HG03103 (cell line): ENCODE measurements around the gene CBFA2T3.

ENCODE experiments used
- ATAC-seq: cut with Tn5 transposase; IDR thresholded peaks from one replicate; pipeline ENCODE4 v1.9.1; 2021; ENCODE audit warnings: low read depth; ENCODE audit not compliant: unreplicated experiment

Gene CBFA2T3

DNA sequence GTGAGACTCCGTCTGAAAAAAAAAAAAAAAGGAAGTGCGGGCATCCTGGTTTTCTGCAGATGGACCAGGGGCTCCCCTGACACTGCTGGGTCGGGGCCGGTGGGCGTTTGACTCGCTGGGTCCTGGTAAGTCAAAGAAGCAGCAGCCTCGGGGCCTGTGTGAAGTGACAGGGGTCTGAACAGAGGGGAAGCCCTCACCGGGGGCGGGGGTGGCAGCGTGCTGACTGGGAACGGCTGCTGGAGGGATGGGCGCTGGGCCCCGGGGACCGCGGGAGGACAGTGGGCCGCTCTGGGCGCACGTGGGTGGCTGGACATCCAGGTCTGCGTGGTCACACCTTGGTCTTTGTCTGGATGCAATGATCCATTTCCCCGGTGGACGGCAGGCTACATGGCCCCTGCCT, 128.4 kb downstream of the CBFA2T3 start:
- no peak for ATAC-seq

DNA sequence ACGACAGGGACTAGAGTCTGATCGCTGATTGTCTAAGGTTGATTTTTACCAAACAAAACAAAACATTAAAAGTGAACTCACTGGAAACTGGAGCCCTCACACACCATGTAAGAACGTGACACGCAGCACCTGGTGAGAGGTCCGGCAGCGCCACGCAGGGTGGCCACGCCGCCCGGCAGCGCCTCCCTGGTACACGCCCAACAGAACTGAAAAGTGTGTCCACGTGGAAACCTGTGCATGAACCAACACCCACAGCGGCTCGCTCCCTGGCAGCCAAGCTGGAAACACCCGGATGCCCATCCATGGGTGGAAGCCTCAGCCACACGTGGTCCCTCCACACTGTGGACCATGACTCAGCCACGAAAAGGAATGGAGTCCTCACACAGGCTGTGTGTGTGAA, 129.4 kb downstream of the CBFA2T3 start:
- no peak for ATAC-seq

DNA sequence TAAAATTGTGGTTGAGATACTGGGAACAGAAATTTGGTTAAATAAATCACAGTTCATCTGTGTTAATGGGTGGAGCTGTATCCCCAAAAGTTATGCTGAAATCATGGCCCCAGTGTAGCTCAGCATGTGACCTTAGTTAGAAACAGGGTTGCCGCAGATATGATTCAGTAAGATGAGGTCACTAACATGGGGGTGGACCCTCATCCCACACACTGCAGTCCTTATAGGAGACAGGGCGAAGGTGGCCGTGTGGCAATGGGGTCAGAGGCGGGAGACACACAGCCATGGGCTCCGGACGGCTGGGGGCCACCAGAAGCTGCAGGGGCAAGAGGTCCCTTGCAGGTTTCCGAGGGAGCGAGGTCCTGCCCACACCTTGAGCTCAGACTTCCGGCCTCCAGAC, 130.9 kb downstream of the CBFA2T3 start:
- no peak for ATAC-seq

DNA sequence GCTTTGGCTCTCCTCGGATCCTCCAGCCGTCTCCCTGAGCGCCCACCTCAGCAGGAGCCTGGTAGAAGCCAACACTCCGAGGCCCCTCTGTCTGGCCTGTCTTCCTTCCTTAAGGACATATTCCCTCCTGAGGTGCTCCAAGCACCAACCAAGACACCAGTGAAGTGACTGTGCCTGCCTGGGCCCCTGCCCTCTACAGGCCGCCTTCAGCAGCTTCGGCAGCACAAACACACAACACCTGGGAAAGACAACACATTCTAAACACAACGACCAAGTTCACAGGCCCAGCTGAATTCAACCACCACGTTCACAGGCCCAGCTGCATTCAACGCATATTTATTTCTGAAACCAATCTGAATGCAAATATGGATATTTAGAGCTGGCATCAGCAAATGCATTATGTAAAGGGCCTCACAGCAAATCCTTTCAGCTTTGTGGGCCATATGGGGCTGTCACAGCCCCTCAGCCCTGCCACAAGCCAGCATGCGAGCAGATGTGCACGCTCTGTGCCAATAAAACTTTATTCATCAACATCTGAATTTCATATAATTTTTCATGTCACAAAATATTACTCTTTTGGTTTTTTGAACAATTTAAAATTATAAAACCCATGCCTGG, 132.5 kb downstream of the CBFA2T3 start:
- ATAC-seq = no peak

DNA sequence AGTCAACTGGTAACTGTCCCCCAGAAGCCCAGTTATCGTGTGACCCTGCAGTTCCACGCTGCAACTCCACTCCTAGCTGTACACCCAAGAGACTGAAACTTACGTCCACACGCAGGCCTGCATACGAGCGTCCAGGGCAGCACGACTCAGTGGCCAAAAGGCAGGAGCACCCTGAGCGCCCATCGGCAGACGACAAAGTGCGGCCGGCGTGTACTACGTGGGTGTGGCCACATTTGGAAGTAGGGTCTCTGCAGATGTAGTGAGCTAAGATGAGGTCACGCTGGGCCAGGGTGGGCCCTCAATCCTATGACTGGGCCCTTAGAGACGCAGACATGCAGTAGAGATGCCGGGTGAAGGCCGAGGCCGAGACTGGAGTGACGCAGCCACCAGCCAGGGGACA, 133.8 kb downstream of the CBFA2T3 start:
- ATAC-seq = no peak

DNA sequence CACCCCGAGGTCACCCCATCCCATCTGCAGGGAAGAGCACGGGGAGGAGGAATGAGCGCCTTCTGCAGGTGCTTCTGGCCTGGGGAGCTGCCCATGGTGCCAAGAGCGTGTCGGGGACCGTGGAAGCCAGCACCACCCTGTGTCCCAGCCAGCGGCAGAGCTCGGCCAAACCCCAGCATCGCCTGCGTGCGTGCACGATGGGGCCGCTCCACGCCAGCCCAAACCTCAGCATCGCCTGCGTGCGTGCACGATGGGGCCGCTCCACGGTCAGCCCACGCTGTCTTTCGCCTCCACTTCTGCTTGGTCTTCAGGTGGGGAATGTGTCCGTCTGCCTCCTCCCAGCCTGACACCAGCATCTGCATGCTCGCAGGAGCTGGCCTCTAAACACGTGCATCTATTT, 134.2 kb downstream of the CBFA2T3 start:
- ATAC-seq = no peak

- ATAC-seq = no peak
Observed at GRCh38 chr16:88842308-88842756, 134.7 kb downstream of the CBFA2T3 start.

DNA sequence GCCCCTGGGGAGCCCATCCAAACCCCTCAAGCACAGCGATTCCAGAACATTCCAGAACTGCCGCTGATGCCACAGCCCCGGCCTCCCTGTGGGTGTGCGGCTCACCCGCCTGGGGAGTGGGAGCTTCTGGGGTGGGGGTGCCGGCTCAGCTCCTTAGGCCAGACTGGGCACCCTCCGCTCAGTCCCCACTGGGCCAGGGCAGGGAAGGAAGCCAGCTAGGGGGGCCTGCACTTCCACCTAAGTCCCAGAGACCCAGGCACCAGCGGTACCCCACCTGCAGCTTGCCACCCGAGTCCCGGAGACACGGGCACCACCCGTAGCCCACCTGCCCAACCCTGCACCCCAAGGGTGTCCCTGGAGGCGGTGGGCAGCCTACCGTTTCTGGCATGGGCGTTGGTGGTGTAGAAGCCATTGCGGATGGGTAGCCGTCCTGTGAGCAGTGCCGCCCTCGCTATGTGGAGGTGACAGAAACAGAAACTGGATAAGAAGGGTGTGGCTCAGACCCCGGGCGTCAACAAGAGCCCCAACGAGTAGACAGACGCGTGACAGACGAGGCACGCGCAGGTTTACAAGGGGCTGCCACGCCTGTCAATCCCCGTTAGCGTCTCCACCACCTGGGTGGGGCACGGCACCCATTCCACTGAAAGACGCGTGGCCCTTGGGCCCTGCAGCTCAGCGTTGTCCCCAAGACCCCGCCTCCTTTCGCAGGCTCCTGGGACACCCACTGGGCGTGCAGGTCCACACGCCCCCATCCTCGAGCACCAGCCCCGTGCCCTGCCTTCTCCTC, 135.3 kb downstream of the CBFA2T3 start:
- no peak for ATAC-seq

DNA sequence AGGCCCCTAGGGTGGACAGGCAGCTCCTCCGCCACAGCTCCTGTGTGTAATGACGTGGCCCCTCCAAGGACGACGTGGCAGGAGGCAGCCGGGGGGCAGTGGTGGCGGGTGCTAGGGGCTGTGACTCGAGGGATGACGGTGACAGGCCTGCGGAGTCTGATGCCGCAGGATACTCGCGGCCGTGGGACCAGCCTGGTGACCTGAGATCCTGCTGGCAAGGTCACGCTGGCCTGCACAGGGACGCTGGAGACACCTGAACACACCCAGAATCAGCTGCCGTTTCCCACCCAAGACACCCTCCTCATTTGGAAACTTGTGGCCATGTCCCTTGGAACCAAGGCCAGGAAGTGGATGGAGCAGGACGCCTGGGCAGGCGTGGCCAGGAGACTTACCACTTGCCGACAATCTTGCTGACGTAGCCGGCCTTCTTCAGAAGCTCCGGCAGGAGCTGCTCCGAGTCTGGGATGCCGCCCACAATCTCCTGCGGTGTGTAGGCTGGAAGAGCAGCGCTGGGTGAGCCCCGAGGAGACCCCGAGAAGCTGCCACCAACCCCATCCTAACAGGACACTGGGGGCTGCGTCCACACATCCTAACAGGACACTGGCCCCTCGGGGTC, 136.3 kb downstream of the CBFA2T3 start:
- no peak for ATAC-seq

DNA sequence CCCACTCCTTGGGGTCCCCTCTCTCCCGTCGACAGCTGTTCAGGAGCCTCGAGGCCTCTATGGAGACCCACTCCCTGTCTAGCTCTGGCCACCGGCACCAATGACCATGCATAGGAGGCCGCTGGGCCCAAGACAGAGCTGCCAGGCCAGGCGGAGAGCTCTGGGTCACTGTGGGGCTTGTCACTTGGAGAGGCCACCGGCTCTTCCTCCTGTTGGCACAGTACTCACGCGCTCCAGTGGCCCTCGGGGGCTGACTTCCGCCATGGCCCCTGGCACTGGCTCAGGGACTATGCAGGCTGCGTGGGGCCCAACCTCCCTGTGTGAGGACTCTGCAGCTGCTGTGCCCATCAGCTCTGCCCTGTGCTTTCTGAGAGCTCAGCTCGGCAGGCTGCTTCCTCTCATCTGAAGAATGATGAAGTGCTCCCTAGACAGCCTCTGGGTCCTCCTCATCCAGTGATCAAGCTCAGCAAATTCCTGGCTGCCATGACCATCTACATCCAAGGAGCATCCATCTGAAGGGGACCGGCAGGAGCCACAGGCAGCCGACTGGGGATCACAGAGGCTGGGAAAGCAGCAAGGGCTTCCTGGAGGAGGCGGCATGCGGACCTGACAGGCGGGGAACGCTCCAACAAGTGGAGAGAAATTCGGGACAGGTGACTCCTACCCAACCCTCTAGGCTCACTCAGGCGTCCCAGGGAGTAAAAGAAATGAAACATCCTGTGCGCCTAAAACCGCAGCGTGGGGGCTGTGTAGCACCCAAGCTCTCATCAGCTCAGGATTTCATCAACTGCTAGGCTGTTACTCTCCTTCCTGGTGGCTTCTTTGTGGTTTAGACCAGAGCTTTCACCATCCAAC, 137.0 kb downstream of the CBFA2T3 start:
- ATAC-seq = no peak

- ATAC-seq = no peak
Observed at GRCh38 chr16:88839026-88839529, 137.9 kb downstream of the CBFA2T3 start.

DNA sequence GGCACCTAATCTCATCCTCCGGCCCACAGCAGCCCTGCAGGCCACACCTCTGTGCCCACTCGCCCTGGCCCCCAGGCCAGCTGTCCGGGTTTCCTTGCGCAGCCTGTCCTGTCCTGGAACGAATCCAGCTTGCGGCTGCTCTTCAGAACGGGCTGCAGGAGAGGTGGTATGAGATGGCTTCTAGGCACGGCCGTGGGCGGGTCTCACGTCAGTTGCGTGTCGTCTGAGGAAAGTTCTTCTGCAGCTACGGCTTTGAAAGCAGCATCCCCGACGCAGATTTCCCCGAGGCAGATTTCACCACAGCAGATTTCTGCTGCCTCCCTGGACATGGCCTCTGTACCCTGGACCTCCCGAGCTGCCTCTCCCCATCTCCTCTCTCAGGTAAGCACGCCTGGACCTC, 138.4 kb downstream of the CBFA2T3 start:
- ATAC-seq = no peak

DNA sequence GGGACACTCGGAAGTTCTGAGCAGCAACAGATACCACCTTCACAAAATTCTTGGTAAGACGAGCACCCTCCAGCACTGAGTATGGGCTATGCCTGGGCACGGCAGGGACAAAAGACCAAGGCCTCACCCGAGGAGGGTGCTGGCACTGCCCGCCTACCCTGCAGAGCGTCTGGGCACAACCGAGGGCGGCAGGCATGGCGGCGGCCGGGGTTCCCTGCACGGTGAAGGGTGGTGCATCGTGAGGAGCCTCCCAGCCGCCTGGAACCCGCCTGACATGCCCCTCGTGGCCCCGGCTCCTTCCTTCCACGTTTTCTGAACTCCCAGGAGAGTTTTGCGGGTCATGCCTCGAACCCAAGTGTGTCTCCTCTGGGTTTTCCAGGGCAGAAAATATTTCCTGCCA, 139.2 kb downstream of the CBFA2T3 start:
- ATAC-seq = no peak

DNA sequence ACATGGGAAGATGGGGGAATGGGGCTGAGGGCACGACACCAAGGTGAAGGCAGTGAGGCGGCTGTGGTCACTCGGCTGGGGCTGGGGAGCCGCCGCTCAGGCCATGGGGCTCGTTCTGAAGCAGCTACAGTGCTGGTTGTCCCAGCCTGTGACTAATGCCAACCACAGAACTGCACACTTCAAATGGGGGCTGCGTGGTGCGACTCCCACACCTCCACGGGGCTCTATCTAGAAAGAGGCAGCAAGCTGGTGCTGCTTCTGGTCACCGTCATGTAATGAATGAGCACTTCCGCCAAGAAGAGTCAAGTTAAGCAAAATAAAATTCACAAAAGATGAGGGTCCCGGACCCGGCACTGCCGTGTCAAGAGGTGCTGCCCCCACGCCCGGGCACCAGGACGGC, 140.2 kb downstream of the CBFA2T3 start:
- no peak for ATAC-seq

DNA sequence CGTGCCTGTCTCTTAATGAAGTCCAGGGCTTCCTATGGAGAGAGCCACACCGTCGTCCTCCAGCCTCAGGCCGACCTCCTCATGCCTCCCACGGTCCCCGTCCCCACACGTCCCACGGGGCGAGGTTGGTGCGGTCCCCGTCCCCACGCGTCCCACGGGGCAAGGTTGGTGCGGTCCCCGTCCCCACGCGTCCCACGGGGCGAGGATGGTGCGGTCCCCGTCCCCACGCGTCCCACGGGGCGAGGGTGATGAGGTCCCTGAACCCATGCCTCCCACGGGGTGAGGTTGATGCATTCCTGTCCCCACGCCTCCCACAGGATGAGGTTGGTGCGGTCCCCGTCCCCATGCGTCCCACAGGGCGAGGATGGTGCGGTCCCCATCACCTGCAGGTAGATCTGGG, 141.2 kb downstream of the CBFA2T3 start:
- ATAC-seq = no peak

DNA sequence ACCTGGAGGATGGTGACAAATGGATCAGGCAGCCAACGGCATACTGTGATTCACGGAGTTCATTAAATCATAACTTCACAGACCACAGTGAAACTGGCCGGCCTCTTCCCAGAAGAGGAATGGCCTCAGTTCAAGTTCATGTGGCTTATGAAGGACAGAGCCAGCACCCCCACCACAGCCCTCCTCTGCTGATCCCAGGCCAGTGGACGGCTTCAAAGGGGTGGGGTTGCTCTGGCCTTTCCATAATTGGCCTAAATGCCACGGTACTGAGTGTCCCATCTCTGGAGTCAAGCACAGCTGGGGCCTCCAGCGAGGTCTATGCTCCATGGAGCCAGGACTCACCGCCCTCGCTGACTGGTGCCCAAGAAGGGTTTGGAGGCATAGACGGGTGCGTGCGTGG, 141.6 kb downstream of the CBFA2T3 start:
- ATAC-seq = no peak

DNA sequence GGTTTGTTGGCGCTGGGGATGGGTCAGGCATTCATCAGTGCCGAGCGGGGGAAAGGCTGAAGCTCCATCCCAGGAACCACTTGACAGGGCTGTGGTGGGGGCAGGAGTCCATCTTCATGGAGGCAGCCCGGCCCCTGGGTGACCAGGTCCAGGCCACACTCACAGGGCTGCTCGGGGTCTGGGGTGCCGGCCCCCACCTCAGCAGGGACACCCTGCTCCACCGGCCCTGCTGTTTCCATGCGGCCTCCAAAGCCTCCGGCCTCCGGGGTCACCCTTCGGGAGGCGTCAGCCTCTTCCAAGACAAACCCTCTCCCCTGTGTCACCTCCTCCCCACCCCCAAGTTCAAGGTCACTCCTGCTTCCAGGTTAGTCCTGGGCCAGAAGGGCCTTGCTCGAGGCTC, 142.3 kb downstream of the CBFA2T3 start:
- no peak for ATAC-seq

GRCh38 chr16:88833086-88833485, 143.9 kb downstream of the CBFA2T3 start:
- ATAC-seq = no peak

- ATAC-seq = no peak
Observed at GRCh38 chr16:88831838-88832237, 145.2 kb downstream of the CBFA2T3 start.

DNA sequence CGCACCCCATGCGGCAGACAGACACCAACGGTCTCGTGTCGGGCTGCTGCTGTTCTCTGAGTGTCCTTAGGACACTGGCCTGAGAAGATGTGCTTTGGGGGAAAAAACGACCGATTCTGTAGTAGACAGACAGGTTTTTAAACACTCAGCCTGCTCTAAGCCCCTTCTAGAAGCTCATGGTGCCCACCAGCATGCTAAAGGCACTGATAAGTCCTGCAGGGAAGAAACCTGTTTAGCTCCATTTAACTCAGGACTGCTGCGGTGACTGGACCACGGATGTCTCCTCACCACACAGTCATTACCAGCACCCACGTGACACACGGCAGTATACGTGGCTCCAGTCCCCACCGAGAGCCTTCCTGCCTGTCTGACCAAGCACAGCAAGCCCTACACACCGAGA, 146.2 kb downstream of the CBFA2T3 start:
- no peak for ATAC-seq

DNA sequence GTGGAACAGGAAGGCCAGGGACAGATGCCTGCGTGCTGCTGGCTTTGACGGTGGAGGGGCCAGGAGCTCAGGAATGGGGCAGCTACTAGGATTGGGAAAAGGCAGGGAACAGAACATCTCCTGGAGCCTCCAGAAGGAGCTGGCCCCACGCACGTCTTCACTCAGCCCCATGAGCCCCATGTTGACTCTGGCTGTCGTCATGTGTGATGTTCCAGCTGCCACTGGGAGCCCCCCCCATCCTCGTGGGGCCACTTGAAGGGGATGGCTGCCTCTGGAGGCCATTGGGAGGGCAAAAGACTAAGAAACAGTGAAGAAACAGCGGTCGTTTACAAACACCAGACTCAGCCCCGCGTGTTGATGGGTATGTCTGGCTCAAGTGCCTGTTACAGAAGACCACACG, 146.7 kb downstream of the CBFA2T3 start:
- no peak for ATAC-seq
